ENCODE results near the gene SH3RF3.

SH3RF3 gene

GRCh38 chr2:109345653-109346480 lies 216.9 kb downstream of the SH3RF3 start:
- DNase-seq: no peak

GRCh38 chr2:109346601-109347228 lies 217.7 kb downstream of the SH3RF3 start:
- DNase-seq: no peak

GRCh38 chr2:109347626-109348025 lies 218.6 kb downstream of the SH3RF3 start:
- DNase-seq: no peak

GRCh38 chr2:109348190-109348589 lies 219.2 kb downstream of the SH3RF3 start:
- DNase-seq: no peak

GRCh38 chr2:109348671-109349502 lies 219.9 kb downstream of the SH3RF3 start:
- DNase-seq: peak in 12 of 58 donors; percentile 7 to 67 (median 24)

- no peak for DNase-seq
Observed at GRCh38 chr2:109349503-109350465, 220.8 kb downstream of the SH3RF3 start.

GRCh38 chr2:109350526-109350925 lies 221.5 kb downstream of the SH3RF3 start:
- DNase-seq: no peak

GRCh38 chr2:109351164-109351756 lies 222.3 kb downstream of the SH3RF3 start:
- DNase-seq: peak in 19 of 58 donors; percentile 18 to 61 (median 27)

- DNase-seq: no peak
Observed at GRCh38 chr2:109352056-109352897, 223.3 kb downstream of the SH3RF3 start.

- DNase-seq: no peak
Observed at GRCh38 chr2:109352898-109353689, 224.1 kb downstream of the SH3RF3 start.

- DNase-seq: no peak
Observed at GRCh38 chr2:109353806-109354745, 225.1 kb downstream of the SH3RF3 start.

- no peak for DNase-seq
Observed at GRCh38 chr2:109355192-109355843, 226.3 kb downstream of the SH3RF3 start.

- no peak for DNase-seq
Observed at GRCh38 chr2:109356324-109357035, 227.5 kb downstream of the SH3RF3 start.

GRCh38 chr2:109364217-109364616 lies 235.2 kb downstream of the SH3RF3 start:
- DNase-seq: no peak

GRCh38 chr2:109365131-109365530 lies 236.1 kb downstream of the SH3RF3 start:
- no peak for DNase-seq

- no peak for DNase-seq
Observed at GRCh38 chr2:109367683-109368082, 238.7 kb downstream of the SH3RF3 start.

Data from anterior cingulate cortex (tissue), 58 donors.